Liver (tissue), 9 donors: ENCODE results near the gene CDH15. TPM values are rescaled to one million over a fixed set of nuclear protein-coding genes. Genes with fewer than 3 reads are reported as not detected.

Experiments
- DNase-seq: peaks from one replicate; pipeline ENCODE4 v3.0.0-alpha.2; 2017; ENCODE audit warnings: low spot score
- H3K27ac ChIP-seq, 2 donors: one replicate each; pipeline ENCODE4 v1.7.0; 2013; ENCODE audit warnings: inconsistent platforms in 2 of 2, low read length in 2 of 2, control low read depth in 1 of 2, low read depth in 1 of 2, mild to moderate bottlenecking in 1 of 2
- H3K27me3 ChIP-seq, 4 donors: one replicate each; pipeline versions ENCODE4 v1.6.1 to v1.7.0; 2013; ENCODE audit warnings: low read length in 3 of 4, inconsistent platforms in 1 of 4, mild to moderate bottlenecking in 1 of 4, moderate library complexity in 1 of 4; ENCODE audit not compliant: control insufficient read depth in 4 of 4, insufficient read depth in 4 of 4
- H3K36me3 ChIP-seq, 4 donors: one replicate each; pipeline versions ENCODE4 v1.6.1 to v1.7.0; 2013; ENCODE audit warnings: low read length in 3 of 4, mild to moderate bottlenecking in 3 of 4, low read depth in 1 of 4, moderate library complexity in 1 of 4; ENCODE audit not compliant: control insufficient read depth in 4 of 4, insufficient read depth in 3 of 4
- H3K4me1 ChIP-seq, 4 donors: one replicate each; pipeline versions ENCODE4 v1.6.1 to v1.7.0; 2013; ENCODE audit warnings: low read length in 3 of 4, mild to moderate bottlenecking in 3 of 4, moderate library complexity in 1 of 4; ENCODE audit not compliant: control insufficient read depth in 4 of 4, insufficient read depth in 4 of 4
- H3K4me3 ChIP-seq, 3 donors: one replicate each; pipeline versions ENCODE4 v1.6.1 to v1.7.0; 2013; ENCODE audit warnings: low read length in 3 of 3, control low read depth in 1 of 3, low read depth in 1 of 3, mild to moderate bottlenecking in 1 of 3
- H3K9ac ChIP-seq, 2 donors: one replicate each; pipeline ENCODE4 v1.7.0; 2013; ENCODE audit warnings: low read length in 2 of 2, mild to moderate bottlenecking in 2 of 2, moderate library complexity in 2 of 2, control low read depth in 1 of 2, low read depth in 1 of 2
- H3K9me3 ChIP-seq, 4 donors: one replicate each; pipeline versions ENCODE4 v1.6.1 to v1.7.0; 2013; ENCODE audit warnings: low read length in 3 of 4; ENCODE audit not compliant: control insufficient read depth in 4 of 4
- ATF3 ChIP-seq: IDR thresholded peaks from 2 replicates; pipeline ENCODE4 v1.6.1; 2016; ENCODE audit warnings: antibody characterized with exemption
- CTCF ChIP-seq: fragments of 150-350 bp; IDR thresholded peaks from 2 replicates; pipeline ENCODE4 v1.5.1; 2017; ENCODE audit warnings: improper control_type of control experiment, low read depth, low read length; ENCODE audit not compliant: missing input control
- EGR1 ChIP-seq, 2 donors: IDR thresholded peaks; 2 replicates each; pipeline ENCODE4 v1.6.1; 2016 to 2018; ENCODE audit warnings: antibody characterized with exemption in 2 of 2, low read depth in 2 of 2
- FOXA1 ChIP-seq: IDR thresholded peaks from 2 replicates; pipeline ENCODE4 v1.6.1; 2016; ENCODE audit warnings: antibody characterized with exemption
- FOXA2 ChIP-seq: IDR thresholded peaks from 2 replicates; pipeline ENCODE4 v1.6.1; 2016; ENCODE audit warnings: antibody characterized with exemption
- GABPA ChIP-seq, 2 donors: IDR thresholded peaks in 1 of 2; conservative IDR thresholded peaks in 1 of 2; 2 replicates each; pipeline ENCODE4 v1.6.1; 2016; ENCODE audit warnings: antibody characterized with exemption in 2 of 2, mild to moderate bottlenecking in 1 of 2, moderate library complexity in 1 of 2
- HNF4A ChIP-seq, 2 donors: conservative IDR thresholded peaks; 2 replicates each; pipeline ENCODE4 v1.6.1; 2016; ENCODE audit warnings: antibody characterized with exemption in 2 of 2, mild to moderate bottlenecking in 2 of 2
- HNF4G ChIP-seq: IDR thresholded peaks from 2 replicates; pipeline ENCODE4 v1.6.1; 2016; ENCODE audit warnings: antibody characterized with exemption
- JUND ChIP-seq, 2 donors: IDR thresholded peaks; 2 replicates each; pipeline ENCODE4 v1.6.1; 2016; ENCODE audit warnings: antibody characterized with exemption in 2 of 2
- MAX ChIP-seq: IDR thresholded peaks from 2 replicates; pipeline ENCODE4 v1.6.1; 2016; ENCODE audit warnings: antibody characterized with exemption
- NR2F2 ChIP-seq: IDR thresholded peaks from 2 replicates; pipeline ENCODE4 v1.6.1; 2016; ENCODE audit warnings: antibody characterized with exemption
- RAD21 ChIP-seq, 2 donors: IDR thresholded peaks; 2 replicates each; pipeline ENCODE4 v1.6.1; 2016; ENCODE audit warnings: antibody characterized with exemption in 2 of 2, mild to moderate bottlenecking in 2 of 2
- RXRA ChIP-seq, 2 donors: IDR thresholded peaks; 2 replicates each; pipeline ENCODE4 v1.6.1; 2017 to 2018; ENCODE audit warnings: antibody characterized with exemption in 2 of 2, mild to moderate bottlenecking in 1 of 2
- SP1 ChIP-seq: IDR thresholded peaks from 2 replicates; pipeline ENCODE4 v1.6.1; 2018; ENCODE audit warnings: antibody characterized with exemption, mild to moderate bottlenecking
- TAF1 ChIP-seq: conservative IDR thresholded peaks from 2 replicates; pipeline ENCODE4 v1.6.1; 2016; ENCODE audit warnings: antibody characterized with exemption, mild to moderate bottlenecking
- YY1 ChIP-seq: IDR thresholded peaks from 2 replicates; pipeline ENCODE4 v1.6.1; 2016; ENCODE audit warnings: antibody characterized with exemption, mild to moderate bottlenecking
- WGBS: extraction: QIAGEN DNeasy Blood & Tissue Kit; methylation state at CpG from one replicate; pipeline ENCODE4 v1.1.7; 2013; 5-methylcytosine and 5-hydroxymethylcytosine counted together
- polyA plus RNA-seq, 2 donors: library from polyadenylated mRNA; stranded (reverse) in 1 of 2; unstranded in 1 of 2; fragments of 200-250 nt in 1 of 2; fragments of >200 nt in 1 of 2; fragmentation: Nextera tagmentation in 1 of 2; extraction: Ambion mirVana in 1 of 2; gene quantifications; one replicate each; pipeline versions ENCODE4 v1.2.1 to v1.2.3, GENCODE V29; 2013 to 2015
- total RNA-seq, 2 donors: library from RNA; depleted of rRNA; stranded (reverse); fragments of >200 nt; gene quantifications; one replicate each; pipeline ENCODE4 v1.2.3, GENCODE V29; 2014
- donor health status: healthy.
- donor health status: healthy.
- donor health status: healthy.
- donor health status: healthy.
- donor health status: healthy.

The CDH15 gene
- total and polyA plus RNA-seq, 4 donors, result 0.12 TPM; not detected in 3

- no peak for TF ChIP-seq ATF3
- no peak for TF ChIP-seq MAX
- no peak for TF ChIP-seq EGR1 (IDR thresholded peaks at IDR 0.05; ENCODE audit: low read depth in 2 of 2)
- TF ChIP-seq RXRA (IDR thresholded peaks at IDR 0.05), result no peak
- TF ChIP-seq NR2F2, result no peak
- no peak for TF ChIP-seq YY1
- TF ChIP-seq RAD21 (IDR thresholded peaks at IDR 0.05), result no peak
These were observed 22.2 kb upstream of the CDH15 start (continued) for GRCh38 chr16:89149386-89149785.

GRCh38 chr16:89150090-89150835 is 21.3 kb upstream of the CDH15 start:
- TF ChIP-seq MAX, result no peak
- TF ChIP-seq FOXA1, result no peak
- no peak for TF ChIP-seq SP1
- Histone ChIP-seq H3K4me1 (no peaks in the 10 kb centered on the region), H3K9ac (no peak overlapping the region), H3K9me3 (peaks cover 0 to 11% (median 5%) of the 10 kb centered on the region in 4 donors), H3K27ac (no peak overlapping the region), H3K27me3 (no peaks in the 10 kb centered on the region), H3K4me3 (no peak overlapping the region), H3K36me3 (peaks cover 9 to 39% (median 18%) of the 10 kb centered on the region in 4 donors)
- DNase-seq, result no peak
- 98% methylated on average over 18 of the region's 18 CpGs for WGBS

GRCh38 chr16:89150981-89151380 is 20.6 kb upstream of the CDH15 start:
- H3K27ac ChIP-seq, result no peak overlapping the region

More at GRCh38 chr16:89150981-89151380, 20.6 kb upstream of the CDH15 start:
- H3K36me3 ChIP-seq, result peaks cover 8 to 36% (median 18%) of the 10 kb centered on the region in 4 donors
- peaks cover 0 to 3% (median 0%) of the 10 kb centered on the region in 4 donors for H3K4me1 ChIP-seq
- H3K27me3 ChIP-seq, result no peaks in the 10 kb centered on the region
- no peak for DNase-seq
- TF ChIP-seq MAX, result no peak
- TF ChIP-seq NR2F2, result no peak
- TF ChIP-seq FOXA1, result no peak
- TF ChIP-seq SP1, result no peak
- TF ChIP-seq CTCF, result no peak
- TF ChIP-seq TAF1, result no peak
- no peak for TF ChIP-seq EGR1 (IDR thresholded peaks at IDR 0.05; ENCODE audit: low read depth in 2 of 2)
- TF ChIP-seq FOXA2, result no peak
- no peak for TF ChIP-seq HNF4A (conservative IDR thresholded peaks at IDR 0.05)
- TF ChIP-seq RAD21 (IDR thresholded peaks at IDR 0.05), result no peak
- no peak for TF ChIP-seq JUND (IDR thresholded peaks at IDR 0.05)
- TF ChIP-seq RXRA (IDR thresholded peaks at IDR 0.05), result no peak
- TF ChIP-seq HNF4G, result no peak
- no peak for TF ChIP-seq ATF3
- no peak for TF ChIP-seq YY1
- no peak for TF ChIP-seq GABPA (IDR thresholded peaks at IDR 0.05 in 1 of 2, conservative IDR thresholded peaks at IDR 0.05 in 1 of 2)
- H3K9ac ChIP-seq, result no peak overlapping the region
- 98% methylated on average over 8 of the region's 8 CpGs for WGBS
- peaks cover 0 to 11% (median 5%) of the 10 kb centered on the region in 4 donors for H3K9me3 ChIP-seq
- H3K4me3 ChIP-seq, result no peak overlapping the region
